GM20000 (cell line): ENCODE results near the gene CAMKMT.
A peak's percentile ranks its signal among the peaks of the same experiment; 100 is the strongest.

Source experiments
- DNase-seq: peaks from one replicate; pipeline ENCODE4 v3.0.0; 2012; ENCODE audit warnings: low spot score
- CTCF ChIP-seq: IDR thresholded peaks from 2 replicates; pipeline ENCODE4 v1.5.1; 2012; ENCODE audit warnings: mild to moderate bottlenecking, control low read depth; ENCODE audit errors: extremely low read depth, missing control alignments

CAMKMT gene

GRCh38 chr2:44559108-44559507 is 197.4 kb downstream of the CAMKMT start:
- no peak for TF ChIP-seq CTCF
- DNase-seq = no peak

- DNase-seq = no peak
- TF ChIP-seq CTCF = peak; percentile 46
Measured at GRCh38 chr2:44560352-44560751, 198.6 kb downstream of the CAMKMT start.

- no peak for DNase-seq
- no peak for TF ChIP-seq CTCF
Measured at GRCh38 chr2:44560941-44561340, 199.2 kb downstream of the CAMKMT start.

- no peak for DNase-seq
- no peak for TF ChIP-seq CTCF
Measured at GRCh38 chr2:44562737-44563136, 201.0 kb downstream of the CAMKMT start.

- no peak for TF ChIP-seq CTCF
- no peak for DNase-seq
Measured at GRCh38 chr2:44564752-44565151, 203.0 kb downstream of the CAMKMT start.

GRCh38 chr2:44566059-44566458 is 204.3 kb downstream of the CAMKMT start:
- DNase-seq = no peak
- TF ChIP-seq CTCF = no peak

GRCh38 chr2:44569491-44569890 is 207.7 kb downstream of the CAMKMT start:
- no peak for DNase-seq
- TF ChIP-seq CTCF = no peak
